HEK293 (cell line): ENCODE measurements around the gene WNT16.
"Not testable (repeated sequence)": the region's sequence is repeated elsewhere in the genome, so short reads cannot be mapped to it uniquely, and the experiment has no call there.

Experiments used
- BCL11B ChIP-seq: fragments of 450-650 bp; formaldehyde crosslinking; IDR thresholded peaks from 2 replicates; pipeline ENCODE4 v1.5.1; 2016; ENCODE audit warnings: low read depth, missing biosample characterization, missing genetic modification characterization
- HOXD13 ChIP-seq: sonication (generic); formaldehyde crosslinking; IDR thresholded peaks from 2 replicates; pipeline ENCODE4 v1.8.0; 2022; ENCODE audit warnings: missing genetic modification reagents, borderline replicate concordance
- ZBTB20 ChIP-seq: fragments of 450-650 bp; formaldehyde crosslinking; IDR thresholded peaks from 2 replicates; pipeline ENCODE4 v1.5.1; 2016; ENCODE audit warnings: missing biosample characterization, missing genetic modification characterization
- ZFP3 ChIP-seq: fragments of 450-650 bp; formaldehyde crosslinking; IDR thresholded peaks from 2 replicates; pipeline ENCODE4 v1.5.1; 2016; ENCODE audit warnings: low read depth, missing biosample characterization, missing genetic modification characterization
- ZNF132 ChIP-seq: fragments of 450-650 bp; formaldehyde crosslinking; IDR thresholded peaks from 2 replicates; pipeline ENCODE4 v1.5.1; 2017; ENCODE audit warnings: missing biosample characterization, missing genetic modification characterization, borderline replicate concordance
- ZNF184 ChIP-seq: fragments of 450-650 bp; IDR thresholded peaks from 2 replicates; pipeline ENCODE4 v1.5.1; 2018; ENCODE audit warnings: missing biosample characterization, mild to moderate bottlenecking, missing genetic modification characterization
- ZNF37A ChIP-seq: fragments of 450-650 bp; IDR thresholded peaks from 2 replicates; pipeline ENCODE4 v1.5.1; 2018; ENCODE audit warnings: missing biosample characterization, missing genetic modification characterization
- ZNF830 ChIP-seq: fragments of 450-650 bp; IDR thresholded peaks from 2 replicates; pipeline ENCODE4 v1.5.0; 2018; ENCODE audit warnings: missing biosample characterization, missing genetic modification characterization, low read depth, mild to moderate bottlenecking, moderate library complexity
- TF ChIP-seq, protein P1 (sequence below): fragments of 450-650 bp; formaldehyde crosslinking; IDR thresholded peaks from 2 replicates; pipeline ENCODE4 v1.5.1; 2016; ENCODE audit warnings: missing biosample characterization, missing genetic modification characterization
- TF ChIP-seq, protein P2 (sequence below): sonication (generic); formaldehyde crosslinking; IDR thresholded peaks from 2 replicates; pipeline ENCODE4 v1.8.1; 2022; ENCODE audit warnings: mild to moderate bottlenecking, moderate library complexity, missing genetic modification reagents
- TF ChIP-seq, protein P3 (sequence below): fragments of 450-650 bp; formaldehyde crosslinking; IDR thresholded peaks from 2 replicates; pipeline ENCODE4 v1.5.1; 2016; ENCODE audit warnings: missing biosample characterization, missing genetic modification characterization
- TF ChIP-seq, protein P4 (sequence below): fragments of 450-650 bp; formaldehyde crosslinking; IDR thresholded peaks from 2 replicates; pipeline ENCODE4 v1.5.1; 2017; ENCODE audit warnings: missing biosample characterization, missing genetic modification characterization

DNA sequence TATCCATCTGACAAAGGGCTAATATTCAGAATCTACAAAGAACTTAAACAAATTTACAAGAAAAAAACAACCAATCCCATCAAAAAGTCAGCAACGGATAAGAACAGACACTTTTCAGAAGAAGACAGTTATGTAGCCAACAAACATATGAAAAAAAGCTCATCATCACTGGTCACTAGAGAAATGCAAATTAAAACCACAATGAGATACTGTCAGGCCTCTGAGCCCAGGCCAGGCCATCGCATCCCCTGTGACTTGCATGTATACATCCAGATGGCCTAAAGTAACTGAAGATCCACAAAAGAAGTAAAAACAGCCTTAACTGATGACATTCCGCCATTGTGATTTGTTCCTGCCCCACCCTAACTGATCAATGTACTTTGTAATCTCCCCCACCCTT, 13.6 kb upstream of the WNT16 start:
- TF ChIP-seq, protein P1, sequence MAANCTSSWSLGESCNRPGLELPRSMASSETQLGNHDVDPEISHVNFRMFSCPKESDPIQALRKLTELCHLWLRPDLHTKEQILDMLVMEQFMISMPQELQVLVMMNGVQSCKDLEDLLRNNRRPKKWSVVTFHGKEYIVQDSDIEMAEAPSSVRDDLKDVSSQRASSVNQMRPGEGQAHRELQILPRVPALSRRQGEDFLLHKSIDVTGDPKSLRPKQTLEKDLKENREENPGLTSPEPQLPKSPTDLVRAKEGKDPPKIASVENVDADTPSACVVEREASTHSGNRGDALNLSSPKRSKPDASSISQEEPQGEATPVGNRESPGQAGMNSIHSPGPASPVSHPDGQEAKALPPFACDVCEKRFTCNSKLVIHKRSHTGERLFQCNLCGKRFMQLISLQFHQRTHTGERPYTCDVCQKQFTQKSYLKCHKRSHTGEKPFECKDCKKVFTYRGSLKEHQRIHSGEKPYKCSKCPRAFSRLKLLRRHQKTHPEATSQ (tag by site-specific recombination), result not testable (repeated sequence)
- not testable (repeated sequence) for TF ChIP-seq ZNF37A (tag by site-specific recombination); ZBTB20 (tag by site-specific recombination); ZNF132; ZFP3 (tag by site-specific recombination); ZNF184; BCL11B; ZNF830; HOXD13
- TF ChIP-seq, protein P2, sequence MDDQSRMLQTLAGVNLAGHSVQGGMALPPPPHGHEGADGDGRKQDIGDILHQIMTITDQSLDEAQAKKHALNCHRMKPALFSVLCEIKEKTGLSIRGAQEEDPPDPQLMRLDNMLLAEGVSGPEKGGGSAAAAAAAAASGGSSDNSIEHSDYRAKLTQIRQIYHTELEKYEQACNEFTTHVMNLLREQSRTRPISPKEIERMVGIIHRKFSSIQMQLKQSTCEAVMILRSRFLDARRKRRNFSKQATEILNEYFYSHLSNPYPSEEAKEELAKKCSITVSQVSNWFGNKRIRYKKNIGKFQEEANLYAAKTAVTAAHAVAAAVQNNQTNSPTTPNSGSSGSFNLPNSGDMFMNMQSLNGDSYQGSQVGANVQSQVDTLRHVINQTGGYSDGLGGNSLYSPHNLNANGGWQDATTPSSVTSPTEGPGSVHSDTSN (CRISPR knock-in tag), result not testable (repeated sequence)
- TF ChIP-seq, protein P3, sequence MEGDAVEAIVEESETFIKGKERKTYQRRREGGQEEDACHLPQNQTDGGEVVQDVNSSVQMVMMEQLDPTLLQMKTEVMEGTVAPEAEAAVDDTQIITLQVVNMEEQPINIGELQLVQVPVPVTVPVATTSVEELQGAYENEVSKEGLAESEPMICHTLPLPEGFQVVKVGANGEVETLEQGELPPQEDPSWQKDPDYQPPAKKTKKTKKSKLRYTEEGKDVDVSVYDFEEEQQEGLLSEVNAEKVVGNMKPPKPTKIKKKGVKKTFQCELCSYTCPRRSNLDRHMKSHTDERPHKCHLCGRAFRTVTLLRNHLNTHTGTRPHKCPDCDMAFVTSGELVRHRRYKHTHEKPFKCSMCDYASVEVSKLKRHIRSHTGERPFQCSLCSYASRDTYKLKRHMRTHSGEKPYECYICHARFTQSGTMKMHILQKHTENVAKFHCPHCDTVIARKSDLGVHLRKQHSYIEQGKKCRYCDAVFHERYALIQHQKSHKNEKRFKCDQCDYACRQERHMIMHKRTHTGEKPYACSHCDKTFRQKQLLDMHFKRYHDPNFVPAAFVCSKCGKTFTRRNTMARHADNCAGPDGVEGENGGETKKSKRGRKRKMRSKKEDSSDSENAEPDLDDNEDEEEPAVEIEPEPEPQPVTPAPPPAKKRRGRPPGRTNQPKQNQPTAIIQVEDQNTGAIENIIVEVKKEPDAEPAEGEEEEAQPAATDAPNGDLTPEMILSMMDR (tag by site-specific recombination), result not testable (repeated sequence)
- TF ChIP-seq, protein P4, sequence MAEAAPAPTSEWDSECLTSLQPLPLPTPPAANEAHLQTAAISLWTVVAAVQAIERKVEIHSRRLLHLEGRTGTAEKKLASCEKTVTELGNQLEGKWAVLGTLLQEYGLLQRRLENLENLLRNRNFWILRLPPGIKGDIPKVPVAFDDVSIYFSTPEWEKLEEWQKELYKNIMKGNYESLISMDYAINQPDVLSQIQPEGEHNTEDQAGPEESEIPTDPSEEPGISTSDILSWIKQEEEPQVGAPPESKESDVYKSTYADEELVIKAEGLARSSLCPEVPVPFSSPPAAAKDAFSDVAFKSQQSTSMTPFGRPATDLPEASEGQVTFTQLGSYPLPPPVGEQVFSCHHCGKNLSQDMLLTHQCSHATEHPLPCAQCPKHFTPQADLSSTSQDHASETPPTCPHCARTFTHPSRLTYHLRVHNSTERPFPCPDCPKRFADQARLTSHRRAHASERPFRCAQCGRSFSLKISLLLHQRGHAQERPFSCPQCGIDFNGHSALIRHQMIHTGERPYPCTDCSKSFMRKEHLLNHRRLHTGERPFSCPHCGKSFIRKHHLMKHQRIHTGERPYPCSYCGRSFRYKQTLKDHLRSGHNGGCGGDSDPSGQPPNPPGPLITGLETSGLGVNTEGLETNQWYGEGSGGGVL (tag by site-specific recombination), result not testable (repeated sequence)
